Endothelial cell (in vitro differentiated cells): ENCODE results near the gene NDUFB8. TPM values are rescaled to one million over a fixed set of nuclear protein-coding genes. Genes with fewer than 3 reads are reported as not detected.
"Not testable (repeated sequence)": the region's sequence is repeated elsewhere in the genome, so short reads cannot be mapped to it uniquely, and the experiment has no call there.

Experiments used
- DNase-seq: peaks from one replicate; pipeline ENCODE4 v3.0.0; 2021; ENCODE audit warnings: low spot score
- H3K27ac Mint-ChIP-seq: one replicate; pipeline ENCODE4 v1.8.0; 2021; ENCODE audit warnings: mixed read lengths, inconsistent platforms; ENCODE audit not compliant: unreplicated experiment
- H3K27me3 Mint-ChIP-seq: one replicate; pipeline ENCODE4 v1.8.0; 2021; ENCODE audit warnings: mild to moderate bottlenecking, moderate library complexity, mixed read lengths, inconsistent platforms; ENCODE audit not compliant: unreplicated experiment
- H3K36me3 Mint-ChIP-seq: one replicate; pipeline ENCODE4 v1.8.0; 2021; ENCODE audit warnings: mild to moderate bottlenecking, low read depth, mixed read lengths, inconsistent platforms; ENCODE audit not compliant: unreplicated experiment
- H3K4me1 Mint-ChIP-seq: one replicate; pipeline ENCODE4 v1.8.0; 2021; ENCODE audit warnings: mild to moderate bottlenecking, mixed read lengths, inconsistent platforms; ENCODE audit not compliant: unreplicated experiment
- H3K4me3 Mint-ChIP-seq: one replicate; pipeline ENCODE4 v1.8.0; 2021; ENCODE audit warnings: mild to moderate bottlenecking, mixed read lengths, inconsistent platforms; ENCODE audit not compliant: unreplicated experiment
- H3K9me3 Mint-ChIP-seq: one replicate; pipeline ENCODE4 v1.8.0; 2021; ENCODE audit warnings: mixed read lengths, inconsistent platforms; ENCODE audit not compliant: unreplicated experiment
- CTCF ChIP-seq: fragments of 200-600 bp; sonication (generic); IDR thresholded peaks from one replicate; pipeline ENCODE4 v1.5.0; 2021; ENCODE audit warnings: antibody characterized with exemption; ENCODE audit not compliant: unreplicated experiment
- long read RNA-seq: library from polyadenylated mRNA; unstranded; transcript quantifications from one replicate; pipeline ENCODE4 v2.0.0, GENCODE V29; 2020; ENCODE audit not compliant: unreplicated experiment
- total RNA-seq: library from RNA; stranded (reverse); fragmentation: NEBNext Ultra II Directional; extraction: Animal tissue kit (Norgen Biotek cat#: 25700); gene quantifications from one replicate; pipeline ENCODE4 v1.2.1, GENCODE V29; 2021; ENCODE audit not compliant: unreplicated experiment

Gene NDUFB8
- 171 TPM for total RNA-seq
- long read RNA-seq, transcript NDUFB8-201 (5 exons, 671 nt): major isoform, 96 of 108 reads
- long read RNA-seq, partial matches to known transcripts: 1 of 108 reads
- long read RNA-seq, other reads (novel, unspliced or antisense): 5 of 108 reads

- Mint-ChIP-seq H3K27ac (peak within 1 kb of the TSS; percentile 84), H3K4me1 (peaks cover 20% of the 10 kb centered on the region), H3K36me3 (peaks cover 22% of the 10 kb centered on the region), H3K4me3 (peak within 1 kb of the TSS; percentile 100), H3K9me3 (no peaks in the 10 kb centered on the region), H3K27me3 (no peaks in the 10 kb centered on the region)
- no peak for TF ChIP-seq CTCF
- DNase-seq: peak; percentile 82
These were observed at the start of gene NDUFB8 for GRCh38 chr10:100529475-100530298. TSS of gene NDUFB8 (minus strand) at chr10:100529871. CDS start at chr10:100529851, 20 bp downstream.

- H3K36me3 Mint-ChIP-seq: no peaks in the 10 kb centered on the region
- H3K27me3 Mint-ChIP-seq: peaks cover 11% of the 10 kb centered on the region
- TF ChIP-seq CTCF: no peak
- no peak for DNase-seq
- no peaks in the 10 kb centered on the region for H3K9me3 Mint-ChIP-seq
- no peaks in the 10 kb centered on the region for H3K4me1 Mint-ChIP-seq
- H3K4me3 Mint-ChIP-seq: no peak overlapping the region
- no peak overlapping the region for H3K27ac Mint-ChIP-seq
These were observed 46.6 kb upstream of the NDUFB8 start for GRCh38 chr10:100576282-100576635.

GRCh38 chr10:100575585-100576281 is 46.1 kb upstream of the NDUFB8 start:
- Mint-ChIP-seq H3K9me3 (no peaks in the 10 kb centered on the region), H3K4me3 (no peak overlapping the region), H3K27me3 (peaks cover 9% of the 10 kb centered on the region), H3K27ac (no peak overlapping the region), H3K36me3 (no peaks in the 10 kb centered on the region), H3K4me1 (no peaks in the 10 kb centered on the region)
- DNase-seq: no peak
- TF ChIP-seq CTCF: no peak

DNA sequence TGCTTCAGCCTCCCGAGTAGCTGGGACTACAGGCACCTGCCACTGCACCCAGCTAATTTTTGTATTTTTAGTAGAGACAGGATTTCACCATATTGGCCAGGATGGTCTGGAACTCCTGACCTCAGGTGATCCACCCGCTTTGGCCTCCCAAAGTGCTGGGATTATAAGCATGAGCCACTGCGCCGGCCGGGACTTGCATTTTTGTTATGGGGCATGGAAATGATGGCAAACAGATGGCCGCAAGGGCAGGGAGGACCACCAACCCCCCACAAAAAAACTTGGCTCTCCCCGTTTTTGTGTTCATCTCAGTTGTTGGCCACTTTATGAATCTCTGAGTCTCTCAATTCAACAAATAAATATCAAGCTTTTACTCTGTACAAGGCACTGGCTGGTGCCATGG is 45.5 kb upstream of the NDUFB8 start:
- DNase-seq, H3K27me3 Mint-ChIP-seq, H3K9me3 Mint-ChIP-seq, H3K36me3 Mint-ChIP-seq, H3K27ac Mint-ChIP-seq, H3K4me1 Mint-ChIP-seq, H3K4me3 Mint-ChIP-seq: not testable (repeated sequence)

DNA sequence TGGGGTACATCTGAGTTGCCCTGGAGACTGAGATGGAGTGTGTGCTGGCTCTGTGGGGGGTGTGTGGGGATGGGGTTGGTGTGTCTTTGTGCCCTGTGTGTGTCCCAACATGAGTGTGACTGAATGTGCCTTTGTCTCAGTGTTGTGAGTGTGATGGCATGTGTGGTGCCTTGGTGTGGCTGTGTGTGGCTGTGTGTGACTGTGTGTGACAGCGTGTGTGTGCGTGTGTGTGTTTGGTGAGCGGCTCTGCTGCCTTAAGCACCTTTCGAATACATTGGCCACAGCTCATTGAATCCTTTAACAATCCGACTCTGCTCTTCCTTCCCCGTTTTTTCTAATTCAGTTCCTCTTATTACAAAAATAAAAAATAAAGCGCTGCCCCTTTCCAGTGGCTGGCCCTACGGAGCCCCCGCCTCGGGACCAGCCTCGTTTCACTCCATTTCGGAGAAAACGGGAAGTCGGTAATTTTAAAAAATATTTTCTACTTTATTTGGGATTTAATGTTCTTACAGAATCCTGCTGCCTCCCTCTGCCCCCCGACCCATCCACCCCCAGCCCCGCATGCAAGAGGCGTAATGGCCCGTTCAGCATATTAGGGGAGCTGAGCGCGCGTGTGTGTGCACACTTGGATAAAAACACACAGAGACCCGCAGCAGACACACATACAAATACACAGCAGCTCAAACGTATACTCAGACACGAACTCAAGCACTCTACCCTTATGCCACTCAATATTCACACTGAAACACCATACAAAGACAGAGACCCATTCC is 41.6 kb upstream of the NDUFB8 start:
- H3K27ac Mint-ChIP-seq: no peak overlapping the region
- no peak overlapping the region for H3K4me3 Mint-ChIP-seq
- no peaks in the 10 kb centered on the region for H3K36me3 Mint-ChIP-seq
- no peak for TF ChIP-seq CTCF
- no peaks in the 10 kb centered on the region for H3K4me1 Mint-ChIP-seq
- no peak for DNase-seq
- H3K27me3 Mint-ChIP-seq: peaks cover 5% of the 10 kb centered on the region
- H3K9me3 Mint-ChIP-seq: no peaks in the 10 kb centered on the region
